Activated CD4-positive, alpha-beta T cell treated with anti-CD3 and anti-CD28 coated beads for 24 hours (primary cell): ENCODE measurements around the gene OTUD7B.

Source experiments
- DNase-seq, 2 donors: peaks; one replicate each; pipeline ENCODE4 v3.0.0-alpha.2; 2020; ENCODE audit warnings: low read depth in 2 of 2

OTUD7B gene

GRCh38 chr1:149916898-149917252, 93.7 kb downstream of the OTUD7B start:
- no peak for DNase-seq

- DNase-seq = no peak
These were observed 94.2 kb downstream of the OTUD7B start for GRCh38 chr1:149916193-149916897.

GRCh38 chr1:149915429-149916192, 94.9 kb downstream of the OTUD7B start:
- no peak for DNase-seq

DNA sequence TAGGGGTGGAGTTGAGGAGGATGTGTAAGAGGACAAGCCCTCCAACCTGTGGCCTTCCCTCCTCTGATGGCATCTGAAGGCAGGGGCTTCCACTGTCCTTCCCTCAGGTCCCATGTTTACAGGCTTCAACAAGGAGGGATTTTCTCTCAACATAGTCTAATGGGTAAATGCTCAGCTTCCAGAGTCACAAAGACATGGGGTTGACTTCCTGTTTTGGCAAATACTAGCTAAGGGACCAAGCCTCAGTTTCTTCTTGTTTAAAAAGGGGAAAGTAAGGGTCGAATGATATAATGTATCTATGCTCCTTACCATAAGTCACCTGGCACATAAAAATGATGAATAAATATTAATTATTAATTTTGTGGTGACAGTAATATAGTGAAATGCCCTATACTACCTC, 96.0 kb downstream of the OTUD7B start:
- no peak for DNase-seq

DNA sequence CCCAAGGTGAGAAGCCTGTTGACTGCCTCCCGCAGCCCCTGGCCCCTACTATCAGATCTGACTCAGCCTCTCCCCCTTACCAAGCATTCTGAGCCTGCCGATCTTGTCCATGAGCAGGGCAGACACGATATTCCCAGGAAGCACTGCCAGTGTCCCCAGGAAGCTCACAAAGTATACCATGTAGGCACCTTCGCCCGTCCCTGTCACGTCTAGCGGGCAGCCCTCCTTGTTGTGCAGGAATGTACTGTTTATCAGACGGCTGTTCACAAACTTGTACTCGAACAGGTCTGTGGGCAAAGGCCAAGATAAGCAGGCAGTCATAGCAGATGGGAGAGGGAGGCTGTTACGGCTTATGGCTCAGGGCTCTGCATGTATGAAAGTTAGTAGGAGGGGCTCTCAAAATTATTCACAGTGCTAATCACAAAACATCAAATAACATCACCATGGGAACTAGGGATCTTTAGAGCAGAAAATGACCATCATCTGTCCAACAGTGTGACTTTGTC, 103.9 kb downstream of the OTUD7B start:
- DNase-seq = no peak

DNA sequence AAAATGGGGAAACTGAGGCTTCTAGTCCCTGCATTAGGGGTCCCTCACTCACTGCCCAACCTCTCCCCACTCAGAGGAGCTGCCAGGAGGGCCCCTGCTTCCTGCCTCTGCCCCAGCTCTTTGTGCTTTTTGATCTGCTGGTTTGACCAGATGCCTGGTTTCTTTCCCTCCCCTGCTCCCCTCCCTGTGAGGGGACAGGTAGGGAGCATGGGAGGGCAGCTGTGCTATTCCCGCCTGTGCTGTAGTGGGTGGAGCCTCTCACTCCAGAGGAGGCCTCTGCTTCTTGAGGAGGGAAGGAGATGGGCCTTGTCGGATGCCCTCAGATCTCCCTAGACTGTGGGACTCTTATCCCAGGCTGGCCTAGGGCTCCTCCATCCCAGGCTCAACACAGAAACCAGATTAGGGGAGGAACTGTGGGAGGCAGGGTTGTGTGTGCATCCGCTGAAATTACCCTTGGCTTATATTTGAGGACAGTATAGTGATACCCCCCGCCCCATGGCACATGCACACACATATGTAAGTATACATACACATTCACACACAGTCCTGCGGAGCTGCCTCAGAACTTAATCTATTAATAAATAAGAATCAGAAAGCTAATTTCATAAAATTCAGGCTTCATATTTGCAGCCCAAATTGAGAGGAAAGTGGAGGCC, 106.6 kb downstream of the OTUD7B start:
- no peak for DNase-seq

GRCh38 chr1:149899460-149900284, 110.9 kb downstream of the OTUD7B start, which contains the start of gene BOLA1:
BOLA1 (plus strand) TSS chr1:149899568; CDS start chr1:149900060, 492 bp downstream.
- peak; percentile 61 to 63 for DNase-seq

DNA sequence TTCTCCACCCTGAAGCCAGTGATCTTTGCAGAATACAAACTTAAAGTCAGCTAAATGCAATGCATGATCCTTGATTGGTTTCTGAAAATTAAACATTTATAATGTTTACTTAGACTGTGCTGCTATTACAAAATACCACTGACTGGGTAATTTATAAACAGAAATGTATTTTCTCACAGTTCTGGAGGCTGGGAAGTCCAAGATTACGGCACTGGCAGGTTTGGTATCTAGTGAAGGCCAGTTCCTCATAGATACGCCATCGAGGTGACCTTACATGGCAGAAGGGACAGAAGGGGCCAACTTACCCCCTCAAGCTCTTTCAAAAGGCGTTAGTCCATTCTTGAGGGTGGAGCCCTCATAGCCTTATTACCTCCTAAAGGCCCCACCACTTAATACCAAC, 114.0 kb downstream of the OTUD7B start:
- no peak for DNase-seq

- DNase-seq = no peak
These were observed 121.6 kb downstream of the OTUD7B start for GRCh38 chr1:149888999-149889289.

GRCh38 chr1:149888247-149888998, 122.1 kb downstream of the OTUD7B start:
- DNase-seq = peak; percentile 57 to 71
